Measurements from ENCODE around the gene CDKN1C.

GRCh38 chr11:2835296-2835695, 50.3 kb downstream of the CDKN1C start:
- no peak for TF ChIP-seq EP300 (IDR thresholded peaks at IDR 0.05)
- no peak for TF ChIP-seq CTCF (IDR thresholded peaks at IDR 0.05)
